ENCODE results near the gene POLR2E.

- TF ChIP-seq POLR2A (IDR thresholded peaks at IDR 0.05) (no peak), CTCF (IDR thresholded peaks at IDR 0.05) (no peak), EP300 (IDR thresholded peaks at IDR 0.05) (no peak), POLR2AphosphoS5 (IDR thresholded peaks at IDR 0.05) (peak in 1 of 3 donors; percentile 16)
These were observed 9.3 kb upstream of the POLR2E start for GRCh38 chr19:1104311-1105007.
